ENCODE measurements around the gene CARD10.

CARD10 gene, protein sequence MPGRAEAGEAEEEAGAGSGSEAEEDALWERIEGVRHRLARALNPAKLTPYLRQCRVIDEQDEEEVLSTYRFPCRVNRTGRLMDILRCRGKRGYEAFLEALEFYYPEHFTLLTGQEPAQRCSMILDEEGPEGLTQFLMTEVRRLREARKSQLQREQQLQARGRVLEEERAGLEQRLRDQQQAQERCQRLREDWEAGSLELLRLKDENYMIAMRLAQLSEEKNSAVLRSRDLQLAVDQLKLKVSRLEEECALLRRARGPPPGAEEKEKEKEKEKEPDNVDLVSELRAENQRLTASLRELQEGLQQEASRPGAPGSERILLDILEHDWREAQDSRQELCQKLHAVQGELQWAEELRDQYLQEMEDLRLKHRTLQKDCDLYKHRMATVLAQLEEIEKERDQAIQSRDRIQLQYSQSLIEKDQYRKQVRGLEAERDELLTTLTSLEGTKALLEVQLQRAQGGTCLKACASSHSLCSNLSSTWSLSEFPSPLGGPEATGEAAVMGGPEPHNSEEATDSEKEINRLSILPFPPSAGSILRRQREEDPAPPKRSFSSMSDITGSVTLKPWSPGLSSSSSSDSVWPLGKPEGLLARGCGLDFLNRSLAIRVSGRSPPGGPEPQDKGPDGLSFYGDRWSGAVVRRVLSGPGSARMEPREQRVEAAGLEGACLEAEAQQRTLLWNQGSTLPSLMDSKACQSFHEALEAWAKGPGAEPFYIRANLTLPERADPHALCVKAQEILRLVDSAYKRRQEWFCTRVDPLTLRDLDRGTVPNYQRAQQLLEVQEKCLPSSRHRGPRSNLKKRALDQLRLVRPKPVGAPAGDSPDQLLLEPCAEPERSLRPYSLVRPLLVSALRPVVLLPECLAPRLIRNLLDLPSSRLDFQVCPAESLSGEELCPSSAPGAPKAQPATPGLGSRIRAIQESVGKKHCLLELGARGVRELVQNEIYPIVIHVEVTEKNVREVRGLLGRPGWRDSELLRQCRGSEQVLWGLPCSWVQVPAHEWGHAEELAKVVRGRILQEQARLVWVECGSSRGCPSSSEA

DNA sequence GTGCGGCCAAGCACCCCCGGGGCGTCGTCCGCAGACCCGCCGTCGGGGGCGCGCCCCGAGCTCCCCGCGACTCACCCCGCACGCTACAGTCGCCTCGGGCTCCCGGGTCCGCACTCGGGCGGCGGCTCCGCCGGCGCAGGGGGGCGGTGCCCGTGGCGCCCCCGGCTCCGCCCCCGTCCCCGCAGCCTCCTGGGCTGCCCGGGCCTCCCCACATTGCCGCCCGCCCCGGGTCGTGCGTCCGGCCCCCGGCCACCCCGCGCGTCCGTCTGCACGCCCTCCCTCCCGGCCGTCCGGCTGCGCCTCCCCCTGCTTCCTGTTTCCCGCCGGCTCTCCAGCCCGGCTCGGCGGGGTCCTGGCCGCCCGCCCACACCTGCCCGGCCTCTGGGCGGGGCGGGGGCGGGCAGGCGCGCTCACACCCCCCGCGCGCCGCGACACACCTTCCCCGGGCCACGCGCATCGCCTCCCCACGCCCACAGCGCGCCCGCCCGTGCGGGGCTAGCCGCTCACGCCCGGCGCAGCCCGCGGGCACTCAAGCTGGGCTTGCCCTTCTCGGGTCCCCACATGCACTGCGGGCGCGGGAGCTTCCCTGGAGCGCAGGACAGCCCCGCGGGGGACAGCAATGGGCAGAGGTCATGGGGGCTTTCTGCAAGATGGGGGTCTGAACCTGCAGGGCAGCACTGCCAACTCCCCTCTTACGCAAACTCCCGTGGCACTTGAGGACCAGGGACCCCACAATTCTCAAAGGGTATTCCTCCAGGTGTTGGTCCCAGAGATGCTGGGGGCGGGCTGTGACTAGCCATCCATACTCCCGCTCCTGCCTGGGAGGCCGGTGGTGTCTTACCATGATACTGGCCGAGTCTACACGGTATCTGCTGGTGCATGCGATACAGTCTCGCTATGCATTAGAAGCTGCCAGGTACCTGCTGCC, at the start of gene CARD10:
CARD10 (minus strand) TSS at position 148 of the 928 bp plus-strand sequence. CDS start 215 bp downstream, outside the sequence.
- peak in 1 of 3 donors; percentile 54 for DNase-seq

DNA sequence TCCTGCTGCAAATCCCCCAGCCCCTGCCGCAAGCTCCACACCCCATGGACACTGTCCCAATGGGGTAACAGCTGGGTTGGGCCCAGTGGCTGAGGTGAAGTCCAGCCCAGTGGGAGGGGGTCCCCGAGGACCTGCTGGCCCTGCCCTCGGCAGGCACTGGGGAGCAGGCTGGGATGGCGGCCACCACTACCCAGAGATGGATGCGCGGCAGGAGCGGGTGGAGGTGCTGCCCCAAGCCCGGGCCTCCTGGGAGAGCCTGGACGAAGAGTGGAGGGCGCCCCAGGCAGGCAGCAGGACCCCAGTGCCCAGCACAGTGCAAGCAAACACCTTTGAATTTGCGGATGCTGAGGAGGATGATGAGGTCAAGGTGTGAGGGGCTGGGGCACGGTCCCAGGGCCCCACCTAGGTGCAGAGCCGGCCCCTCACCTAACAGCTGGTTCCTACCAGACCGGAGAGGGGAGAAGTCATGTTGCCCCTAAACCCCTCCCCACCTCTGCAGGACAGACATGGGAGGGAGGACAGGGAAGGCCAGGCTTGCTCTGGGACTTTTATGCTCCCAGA, 49.3 kb upstream of the CARD10 start:
- no peak for DNase-seq

DNA sequence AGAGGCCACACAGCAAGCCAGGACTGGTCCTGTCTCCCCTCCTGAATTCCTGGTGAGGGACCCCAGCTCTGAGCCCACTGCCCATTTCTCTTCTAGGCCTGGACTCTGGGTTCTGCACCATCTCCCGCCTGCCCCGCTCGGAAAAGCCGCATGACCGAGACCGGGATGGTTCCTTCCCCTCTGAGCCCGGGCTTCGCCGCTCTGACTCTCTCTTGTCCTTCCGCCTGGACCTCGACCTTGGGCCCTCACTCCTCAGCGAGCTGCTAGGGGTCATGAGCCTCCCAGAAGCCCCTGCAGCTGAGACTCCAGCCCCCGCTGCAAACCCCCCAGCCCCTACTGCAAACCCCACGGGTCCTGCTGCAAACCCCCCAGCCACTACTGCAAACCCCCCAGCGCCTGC, 48.8 kb upstream of the CARD10 start:
- no peak for DNase-seq

DNA sequence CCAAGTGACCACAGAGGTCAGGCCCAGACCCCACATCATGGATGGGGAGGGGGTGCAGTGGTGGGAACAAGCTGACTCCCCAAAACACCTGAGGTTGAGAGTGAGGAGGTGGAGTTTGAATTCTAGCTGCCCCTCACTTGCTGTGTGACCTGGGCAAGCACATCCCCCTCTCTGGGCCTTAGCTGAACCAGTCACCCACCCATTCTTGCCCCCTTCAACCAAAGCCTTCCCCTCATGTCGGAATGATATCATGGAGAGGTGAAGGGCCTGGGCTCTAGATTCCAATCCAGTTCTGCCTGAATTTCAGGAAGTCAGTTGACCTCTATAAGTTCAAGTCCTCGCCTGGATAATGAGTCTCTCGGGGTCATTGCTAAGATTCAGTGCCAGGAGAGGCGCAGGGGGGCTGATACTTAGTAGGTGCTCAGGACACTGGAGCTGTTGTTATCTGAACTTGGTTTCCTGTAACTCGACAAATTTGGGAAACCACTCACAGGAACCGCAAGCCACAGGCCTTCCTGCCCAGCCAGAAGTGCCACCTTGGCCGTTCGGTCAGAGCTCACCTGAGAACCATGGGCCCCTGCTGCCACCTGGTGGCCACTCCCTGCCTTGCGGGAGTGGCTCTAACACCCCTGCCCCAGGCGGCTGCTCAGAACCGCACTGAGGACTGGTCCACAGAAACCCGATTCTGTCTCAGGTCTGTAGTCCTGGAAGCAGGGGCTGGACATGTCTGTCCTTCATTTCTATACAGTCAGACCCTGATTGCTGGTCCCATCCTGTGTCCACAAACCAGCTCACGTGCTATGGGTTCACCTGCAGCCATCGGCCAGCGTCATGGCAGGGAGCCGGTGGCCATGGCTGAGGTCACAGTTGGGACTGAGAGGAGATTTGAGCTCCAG, 47.9 kb upstream of the CARD10 start:
- DNase-seq: peak; percentile 75 to 89 (median 78)

DNA sequence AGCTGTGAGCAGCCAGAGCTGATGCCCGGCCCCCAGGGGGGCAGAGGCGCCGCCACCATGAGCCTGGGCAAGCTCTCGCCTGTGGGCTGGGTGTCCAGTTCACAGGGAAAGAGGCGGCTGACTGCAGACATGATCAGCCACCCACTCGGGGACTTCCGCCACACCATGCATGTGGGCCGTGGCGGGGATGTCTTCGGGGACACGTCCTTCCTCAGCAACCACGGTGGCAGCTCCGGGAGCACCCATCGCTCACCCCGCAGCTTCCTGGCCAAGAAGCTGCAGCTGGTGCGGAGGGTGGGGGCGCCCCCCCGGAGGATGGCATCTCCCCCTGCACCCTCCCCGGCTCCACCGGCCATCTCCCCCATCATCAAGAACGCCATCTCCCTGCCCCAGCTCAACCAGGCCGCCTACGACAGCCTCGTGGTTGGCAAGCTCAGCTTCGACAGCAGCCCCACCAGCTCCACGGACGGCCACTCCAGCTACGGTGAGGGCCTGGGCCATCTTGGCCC, 47.2 kb upstream of the CARD10 start:
- DNase-seq: peak; percentile 90 to 94 (median 92)

DNA sequence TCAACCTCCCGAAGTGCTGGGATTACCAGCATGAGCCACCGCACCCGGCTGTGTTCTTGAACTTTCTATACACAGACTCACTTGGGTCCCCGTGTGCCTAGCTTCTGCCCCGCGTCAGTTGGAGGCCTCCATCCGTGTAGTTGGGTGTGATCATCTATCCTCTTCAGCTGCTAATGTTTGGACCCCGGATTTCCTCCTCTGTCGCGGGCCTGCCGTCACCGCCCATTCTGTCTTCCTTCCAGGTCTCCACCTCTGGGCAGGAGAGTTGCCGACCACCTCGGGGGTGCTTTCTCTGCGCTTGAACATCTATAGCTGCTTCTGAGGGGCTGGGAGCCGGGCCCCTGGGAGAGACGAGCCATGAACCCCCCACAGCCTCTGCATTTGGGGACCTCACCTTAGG, 46.6 kb upstream of the CARD10 start:
- no peak for DNase-seq

DNA sequence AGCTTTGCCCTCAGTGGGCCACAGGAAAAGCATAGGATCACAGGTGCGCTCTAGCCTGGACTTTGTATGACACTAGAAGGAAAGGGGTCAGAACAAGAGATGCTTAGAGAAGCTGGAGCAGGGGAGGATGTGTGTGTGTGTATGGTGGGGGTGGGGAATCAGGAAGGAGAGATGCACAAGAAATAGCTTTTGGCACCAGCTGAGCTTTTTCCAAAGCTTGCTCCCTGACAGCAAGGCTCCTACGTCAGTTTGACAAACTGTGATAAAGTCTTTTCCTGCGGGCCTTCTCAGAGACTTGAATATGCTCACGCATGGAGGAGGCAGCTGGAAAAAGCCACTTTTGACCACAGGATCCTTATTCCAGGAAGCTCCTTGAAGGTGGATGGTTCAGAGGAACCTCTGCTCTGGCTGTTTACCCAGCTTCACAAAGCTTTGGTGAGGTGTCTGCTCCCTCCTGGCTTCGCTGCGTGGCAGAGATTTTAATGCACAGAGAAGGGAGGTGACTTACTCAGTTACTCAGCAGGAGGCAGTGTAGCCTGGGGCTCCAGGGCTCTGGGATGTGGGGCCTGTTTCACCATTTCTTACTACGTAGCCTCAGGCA, 45.0 kb upstream of the CARD10 start:
- no peak for DNase-seq

DNA sequence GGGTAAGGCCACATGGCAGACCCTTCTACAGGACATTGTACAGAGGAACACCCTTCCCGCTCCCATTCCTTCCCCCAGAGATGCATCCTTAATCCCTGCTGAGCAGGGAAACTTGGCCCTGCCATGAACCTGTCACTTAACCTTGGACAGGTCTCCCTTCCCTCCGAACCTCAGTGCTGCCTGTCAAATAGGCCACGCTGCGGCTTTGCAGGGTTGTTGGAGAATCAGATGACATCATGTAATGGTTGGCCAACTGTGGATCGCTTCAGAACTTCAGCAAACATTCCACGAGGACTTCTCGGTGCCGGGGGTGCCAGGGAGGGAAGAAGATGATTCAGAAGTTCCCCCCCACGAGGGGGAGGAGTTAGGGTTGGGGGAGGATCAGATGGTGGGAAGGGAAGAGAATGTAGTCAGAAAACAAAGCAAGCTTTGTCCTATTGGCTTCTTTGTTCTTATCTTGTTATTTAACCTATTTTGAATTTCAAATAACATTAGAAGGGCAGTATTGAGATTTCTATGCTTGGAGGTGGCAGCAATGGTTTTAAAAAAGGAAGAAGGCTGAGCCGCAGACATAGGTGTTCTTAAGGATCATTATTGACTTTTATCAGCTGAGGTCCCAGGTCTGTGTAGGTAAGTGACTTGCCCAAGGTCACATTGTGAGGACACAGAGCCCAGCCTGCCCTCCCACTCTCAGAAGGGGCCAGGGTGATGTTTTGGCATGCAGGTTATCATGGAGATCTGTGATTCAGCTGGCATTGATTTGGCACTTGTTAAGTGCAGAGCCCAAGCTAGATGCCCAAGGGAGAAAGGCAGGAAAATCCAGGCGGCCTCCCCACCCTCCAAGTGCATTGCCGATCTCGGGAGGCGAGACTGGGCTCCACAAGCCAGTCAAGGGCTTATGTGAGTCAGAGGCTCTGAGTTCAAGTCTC, 44.2 kb upstream of the CARD10 start:
- peak; percentile 73 to 90 (median 82) for DNase-seq

DNA sequence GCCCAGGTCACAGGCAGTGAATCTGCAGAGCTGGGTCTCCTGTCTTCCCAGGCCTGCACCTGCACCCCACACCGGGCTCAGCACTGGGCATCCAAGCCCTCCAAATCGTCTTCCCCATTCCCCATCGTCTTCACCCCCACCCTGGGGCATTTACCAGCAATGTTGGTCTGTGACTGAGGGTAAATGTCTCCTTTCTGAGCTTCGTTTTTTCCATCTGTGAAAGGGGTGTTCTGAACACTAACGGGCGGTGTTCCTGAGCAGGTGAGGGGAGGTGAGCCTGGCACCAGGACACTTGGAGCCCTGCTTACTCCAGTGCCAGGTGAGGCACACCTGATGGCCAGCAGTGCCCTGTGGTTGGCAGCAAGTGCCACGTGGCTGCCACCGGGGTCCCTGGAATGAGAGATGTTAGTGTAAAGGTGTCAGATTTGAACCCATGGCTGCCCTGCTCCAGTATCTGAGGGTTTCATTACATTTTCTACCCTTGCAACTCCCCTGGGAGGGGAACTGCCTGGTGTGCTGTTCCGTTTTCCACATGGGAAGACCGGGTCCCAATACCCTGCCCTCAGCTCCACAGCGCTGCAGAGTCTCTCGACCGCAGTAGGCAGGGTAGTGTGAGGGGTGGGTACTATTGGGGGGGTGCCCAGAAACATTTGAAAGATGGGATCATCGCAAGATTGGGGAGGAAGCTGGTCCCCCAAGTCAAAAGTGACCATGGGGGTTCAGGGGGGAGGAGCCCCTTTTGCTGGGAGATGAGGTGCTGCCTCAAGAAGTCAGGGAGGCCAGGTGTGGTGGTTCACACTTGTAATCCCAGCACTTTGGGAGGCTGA, 43.0 kb upstream of the CARD10 start:
- DNase-seq: no peak

DNA sequence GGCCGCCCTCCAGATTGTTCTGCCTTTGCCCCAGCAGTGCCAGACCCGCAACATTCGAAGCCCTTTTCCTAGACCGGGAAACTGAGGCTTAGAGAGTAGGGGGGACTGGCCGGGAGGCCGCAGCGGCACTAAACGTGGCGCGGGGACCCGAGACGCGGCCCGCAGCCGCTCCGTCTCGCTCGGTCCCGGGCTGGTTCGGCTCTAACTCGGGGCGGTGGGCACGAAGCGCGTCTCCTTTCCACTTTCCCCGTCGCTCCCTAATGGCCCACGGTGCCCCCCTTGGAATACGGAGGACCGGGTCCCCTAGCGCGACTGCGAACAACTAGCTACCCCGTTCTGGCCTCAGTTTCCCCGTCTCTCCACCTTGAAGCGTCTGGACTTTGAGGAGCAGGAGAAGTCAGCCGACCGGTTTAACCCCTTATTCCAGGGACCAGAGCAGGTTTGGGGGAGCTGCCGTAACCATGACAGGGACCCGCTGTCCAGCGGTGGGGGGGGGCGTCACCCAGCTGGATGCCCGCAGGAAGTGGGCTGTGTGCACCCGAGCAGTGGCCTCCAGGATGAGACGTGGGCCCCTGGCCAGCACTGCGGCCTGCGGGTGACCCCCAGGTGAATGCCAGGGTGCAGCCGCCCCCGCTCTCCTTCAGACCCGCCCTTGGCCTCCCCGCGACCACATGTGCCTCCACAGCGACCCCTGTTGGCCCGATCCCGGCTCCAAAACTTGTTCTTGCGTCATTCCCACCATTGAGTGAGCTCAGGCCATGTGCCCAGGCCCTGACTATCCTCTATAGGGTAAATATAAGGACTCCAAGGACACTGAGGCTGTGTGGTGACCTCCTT, 42.2 kb upstream of the CARD10 start:
- DNase-seq: peak; percentile 85 to 93 (median 90)

DNA sequence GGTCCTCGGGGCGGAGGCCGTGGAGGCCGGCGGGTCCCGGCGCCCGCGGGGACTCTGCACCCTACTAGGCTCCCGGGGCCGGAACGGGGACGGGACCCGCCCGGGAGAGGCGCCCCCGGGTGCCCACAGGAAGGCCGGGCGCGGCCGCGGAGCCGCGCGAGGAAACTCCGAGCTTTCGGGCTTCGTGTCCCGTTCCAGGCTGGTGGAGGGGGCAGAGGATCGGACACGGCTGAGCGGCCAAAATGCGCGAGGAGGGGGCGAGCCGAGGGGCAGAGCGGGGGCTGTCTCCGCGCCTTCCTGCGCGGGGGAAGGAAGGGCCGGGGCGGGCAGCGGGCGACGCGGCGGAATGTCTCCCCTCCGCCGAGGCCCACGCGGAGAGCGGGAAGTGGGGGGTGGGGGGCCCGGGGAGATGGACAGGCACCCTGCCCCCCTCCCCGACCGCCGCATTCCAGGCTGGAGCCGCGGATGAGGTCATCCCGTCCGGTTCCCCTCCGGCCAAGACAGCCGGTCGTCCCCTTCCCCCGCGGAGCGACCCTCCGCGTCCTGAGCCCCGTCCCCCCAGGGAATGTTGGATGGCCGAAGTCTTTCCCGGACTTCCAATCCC, 41.5 kb upstream of the CARD10 start:
- peak in 2 of 3 donors; percentile 33 to 65 for DNase-seq

DNA sequence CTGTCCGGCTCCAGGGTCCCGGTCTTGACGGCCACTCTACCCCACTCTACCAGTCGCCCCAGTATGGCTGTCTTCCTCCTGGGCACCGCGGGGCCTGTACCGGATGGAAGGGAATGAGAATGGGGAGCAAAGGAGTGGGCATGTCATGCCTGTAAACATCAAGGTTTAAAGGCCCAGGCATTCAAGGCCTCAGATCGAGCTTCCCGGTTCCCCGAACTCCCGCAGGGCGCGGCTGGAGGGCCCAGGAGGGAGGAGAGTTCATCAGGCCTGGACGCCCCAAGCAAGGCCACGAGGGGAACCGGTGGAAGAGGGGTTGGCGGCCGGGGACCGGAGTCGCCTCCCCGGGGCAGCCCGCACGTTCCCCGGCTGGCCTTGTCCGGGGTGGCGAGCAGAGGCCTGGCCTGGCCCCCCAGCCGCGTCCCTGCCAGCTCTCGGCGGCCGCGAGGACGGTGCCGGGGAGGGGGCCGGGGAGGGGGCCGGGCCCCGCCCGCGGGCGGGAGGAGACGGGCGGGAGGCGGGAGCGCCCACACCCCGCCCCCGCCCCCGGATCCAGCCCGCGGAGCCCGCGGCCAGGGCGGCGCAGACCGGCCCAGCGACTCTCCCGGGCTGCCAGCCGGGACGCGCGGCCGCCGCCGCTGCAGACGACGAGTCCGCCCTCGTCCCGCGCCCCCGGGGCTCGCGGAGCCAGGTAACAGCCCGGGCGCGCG, 40.8 kb upstream of the CARD10 start, which contains the start of gene CDC42EP1:
CDC42EP1 (plus strand) TSS at position 580 of the 707 bp plus-strand sequence. CDS start 5,870 bp downstream, outside the sequence.
- peak in 2 of 3 donors; percentile 29 to 65 for DNase-seq

DNA sequence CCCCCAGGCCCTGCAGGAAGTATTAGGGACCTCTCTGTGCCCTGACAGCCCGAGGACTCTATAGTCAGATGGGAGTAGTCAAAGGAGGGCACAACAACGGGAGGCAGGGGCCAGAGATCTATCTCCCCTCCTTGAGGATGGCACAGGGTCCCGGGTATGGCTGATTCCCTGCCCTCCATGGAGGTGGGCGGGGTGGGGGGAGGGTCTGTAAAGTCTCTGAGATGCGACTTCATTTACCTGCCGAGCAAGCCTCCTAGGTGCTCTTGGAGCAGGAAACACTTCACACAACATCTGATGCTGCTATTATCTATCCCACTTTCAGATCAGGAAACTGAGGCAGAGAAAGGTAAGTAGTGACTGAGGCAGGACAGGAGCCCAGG, 40.3 kb upstream of the CARD10 start:
- no peak for DNase-seq

DNA sequence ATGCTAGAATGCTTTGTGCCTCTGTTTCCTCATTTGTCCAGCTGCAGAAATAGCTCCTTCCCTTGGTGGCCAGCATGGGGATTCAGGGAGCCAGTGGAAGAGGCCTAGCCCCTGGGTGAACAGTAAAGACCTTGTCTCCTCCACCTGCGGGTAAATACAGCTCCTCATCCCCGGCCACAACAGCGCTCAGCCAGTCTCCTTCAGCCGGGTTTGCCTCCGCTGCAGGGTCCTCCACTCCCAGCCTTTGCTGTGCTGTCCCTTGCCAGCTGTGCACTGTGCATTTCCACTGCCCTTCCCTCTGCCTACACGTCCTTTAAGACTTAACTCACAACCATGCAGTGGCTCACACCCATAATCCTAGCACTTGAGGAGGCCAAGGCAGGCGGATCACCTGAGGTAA, 39.6 kb upstream of the CARD10 start:
- no peak for DNase-seq

DNA sequence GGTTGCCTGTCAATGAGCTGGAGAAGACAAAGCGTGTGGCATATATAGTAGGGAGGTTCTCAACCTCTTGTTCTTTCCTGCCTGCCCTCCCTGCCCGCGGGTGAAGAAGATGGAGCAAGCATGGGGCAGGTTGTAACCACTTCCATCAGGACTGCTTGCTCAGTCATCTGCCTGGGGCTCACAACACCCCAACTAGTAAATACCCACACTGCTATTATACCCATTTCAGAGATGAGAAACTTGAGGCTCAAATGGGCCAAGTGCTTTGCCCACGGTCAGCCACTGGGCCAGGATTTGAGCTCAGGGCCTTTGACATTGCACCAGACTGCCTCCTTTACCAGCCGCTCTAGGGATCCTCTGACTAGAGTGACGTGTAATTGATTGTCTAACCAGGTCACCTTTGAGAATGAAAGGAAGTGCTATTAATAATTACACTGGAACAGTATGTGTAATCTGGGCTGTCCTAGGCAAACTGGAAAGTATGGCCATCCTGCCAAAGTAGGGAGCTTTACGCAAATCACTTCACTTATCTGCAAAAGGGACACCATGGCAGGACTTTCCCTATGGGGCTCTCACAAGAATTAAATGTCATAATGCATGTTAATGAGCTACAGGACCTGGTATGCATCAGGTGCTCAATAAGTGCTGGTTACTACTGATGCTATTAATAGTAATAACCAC, 38.2 kb upstream of the CARD10 start:
- DNase-seq: no peak
